RPMI7951 (cell line): ENCODE results near the gene HS3ST5. TPM values are rescaled to one million over a fixed set of nuclear protein-coding genes. Genes with fewer than 3 reads are reported as not detected.
"Not testable (repeated sequence)": the region's sequence is repeated elsewhere in the genome, so short reads cannot be mapped to it uniquely, and the experiment has no call there.

Experiments
- DNase-seq: peaks from one replicate; pipeline ENCODE4 v3.0.0-alpha.2; 2012; ENCODE audit warnings: low read depth
- total RNA-seq: library from RNA; depleted of rRNA; stranded (reverse); fragments of >200 nt; shearing (Covaris generic); gene quantifications from 2 replicates; pipeline ENCODE4 v1.2.3, GENCODE V29; 2014

Gene HS3ST5
- total RNA-seq, 1 experiment from 2014 or later: not detected

DNA sequence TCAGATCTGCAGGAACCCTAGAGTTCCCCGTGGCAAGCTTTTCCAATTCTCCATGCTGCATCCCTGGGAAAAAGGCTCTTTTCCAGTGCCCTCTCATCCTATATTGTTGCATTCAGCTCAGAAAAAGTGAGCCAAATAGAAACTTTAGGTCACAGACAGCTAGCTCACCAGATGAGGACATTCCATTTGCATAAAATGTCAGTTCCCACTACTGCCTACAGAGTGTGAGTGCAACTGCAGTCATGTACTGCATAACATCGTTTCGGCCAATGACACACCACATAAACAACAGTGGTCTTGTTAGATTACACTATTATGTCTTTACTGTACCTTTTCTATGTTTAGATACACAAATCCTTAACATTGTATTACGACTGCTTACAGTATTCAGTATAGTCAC, 8.6 kb downstream of the HS3ST5 start:
- no peak for DNase-seq

GRCh38 chr6:114327074-114327473, 15.7 kb downstream of the HS3ST5 start:
- DNase-seq: no peak

DNA sequence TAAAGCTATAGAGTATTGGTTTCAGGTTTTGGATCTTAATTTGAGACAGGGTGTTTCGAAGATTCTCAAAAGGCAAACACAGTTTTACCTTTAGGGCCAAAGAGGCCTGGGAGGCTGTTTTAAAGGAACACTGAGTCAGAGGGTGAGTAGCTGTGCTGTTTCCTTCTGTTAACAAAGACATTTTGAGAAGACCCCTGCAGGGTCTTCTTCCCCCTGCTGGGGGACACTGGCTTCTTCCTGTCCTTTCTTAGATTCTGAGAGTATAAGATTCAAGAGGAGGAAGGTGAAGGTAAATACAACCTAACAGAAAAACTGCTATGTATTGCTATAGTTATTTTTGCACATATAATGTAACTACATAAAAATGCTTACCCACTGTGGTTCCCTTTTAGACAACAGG, 19.0 kb downstream of the HS3ST5 start:
- no peak for DNase-seq

- no peak for DNase-seq
Measured at GRCh38 chr6:114319749-114320148, 23.1 kb downstream of the HS3ST5 start.

- no peak for DNase-seq
Measured at GRCh38 chr6:114315831-114316595, 26.8 kb downstream of the HS3ST5 start.

GRCh38 chr6:114313816-114314215, 29.0 kb downstream of the HS3ST5 start:
- not testable (repeated sequence) for DNase-seq

DNA sequence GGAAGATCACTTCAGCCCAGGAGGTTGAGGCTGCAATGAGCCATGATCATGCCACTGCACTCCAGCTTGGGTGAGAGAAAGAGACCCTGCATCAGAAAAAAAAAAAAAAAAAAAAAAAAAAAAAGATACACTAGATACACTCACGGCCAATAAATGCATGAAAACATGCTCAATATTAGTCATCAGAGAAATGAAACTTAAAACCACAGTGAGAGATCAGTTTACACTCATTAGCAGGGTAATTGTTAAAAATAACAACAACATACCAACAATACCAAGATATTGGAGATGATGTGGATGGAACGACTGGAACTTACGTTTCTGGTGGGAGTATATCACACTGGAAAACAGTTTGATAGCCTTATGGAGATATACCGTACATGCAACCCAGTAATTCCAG, 29.9 kb downstream of the HS3ST5 start:
- DNase-seq: no peak

DNA sequence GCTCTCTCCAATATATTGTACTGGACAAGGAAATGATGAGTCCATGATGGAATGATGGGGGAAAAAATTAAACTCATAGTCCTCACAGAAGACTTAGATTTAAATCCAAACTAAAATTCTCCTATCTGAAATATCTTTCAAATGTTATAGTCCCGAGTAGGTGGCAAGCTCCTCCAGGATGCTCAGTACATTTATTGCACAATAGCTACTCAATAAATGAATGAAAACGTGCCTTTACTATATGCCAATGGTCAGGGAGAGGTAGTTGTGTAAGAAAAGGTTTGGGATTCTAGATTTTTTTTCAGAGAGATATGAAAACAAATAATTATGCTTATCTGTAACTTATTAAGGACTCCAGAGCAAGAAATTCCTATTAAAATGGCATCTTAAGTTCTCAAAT, 32.8 kb downstream of the HS3ST5 start:
- no peak for DNase-seq

GRCh38 chr6:114304304-114304887, 38.4 kb downstream of the HS3ST5 start:
- DNase-seq: peak; percentile 9

DNA sequence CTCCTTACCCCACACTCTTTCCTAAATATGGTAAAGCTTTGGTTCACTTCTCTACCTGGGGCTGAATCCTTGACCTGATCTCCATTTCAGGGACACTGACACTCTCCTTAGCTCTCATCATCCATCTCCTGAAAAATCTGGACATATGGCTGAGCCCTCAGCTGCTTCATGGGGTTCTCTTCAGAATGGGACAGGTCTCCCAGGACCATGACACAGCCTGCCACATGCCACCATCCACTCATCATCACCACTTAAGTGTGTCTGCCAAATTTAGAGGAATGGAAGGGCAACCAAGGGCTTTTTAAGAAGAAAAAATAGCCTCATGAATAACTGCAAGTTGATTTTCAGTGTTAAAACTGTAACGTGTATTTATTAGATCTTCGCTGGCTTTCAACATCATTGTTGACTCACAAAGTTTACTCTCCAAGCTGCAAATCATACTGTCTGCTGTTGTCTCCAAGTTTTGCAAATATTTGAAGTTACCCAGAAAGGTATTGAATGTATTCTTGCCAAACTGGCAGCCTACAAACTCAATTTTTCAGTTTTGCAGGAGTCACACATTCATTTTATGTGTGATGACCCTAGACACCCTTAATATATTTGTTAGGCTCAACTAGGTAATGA, 41.1 kb downstream of the HS3ST5 start:
- no peak for DNase-seq

DNA sequence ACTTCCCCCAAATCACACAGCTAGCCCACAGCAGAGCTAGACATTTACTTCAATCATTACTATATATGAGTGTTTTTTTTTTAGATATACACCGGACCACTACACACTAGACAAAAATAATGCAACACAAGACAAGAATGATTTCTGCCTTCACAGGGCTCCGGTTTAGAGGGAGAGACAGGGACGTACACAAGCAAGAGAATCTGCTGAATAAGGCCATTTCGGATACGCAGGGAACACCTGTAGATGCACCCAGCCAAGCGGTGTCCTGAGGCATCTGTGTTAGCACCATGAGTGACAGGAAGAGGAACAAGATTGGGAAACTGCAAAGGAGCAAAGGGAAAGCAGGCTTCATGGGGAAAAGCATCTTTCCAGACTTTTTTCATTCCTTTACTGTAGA, 45.7 kb downstream of the HS3ST5 start:
- no peak for DNase-seq

GRCh38 chr6:114292431-114292830, 50.4 kb downstream of the HS3ST5 start:
- no peak for DNase-seq

GRCh38 chr6:114291428-114291827, 51.4 kb downstream of the HS3ST5 start:
- DNase-seq: no peak

DNA sequence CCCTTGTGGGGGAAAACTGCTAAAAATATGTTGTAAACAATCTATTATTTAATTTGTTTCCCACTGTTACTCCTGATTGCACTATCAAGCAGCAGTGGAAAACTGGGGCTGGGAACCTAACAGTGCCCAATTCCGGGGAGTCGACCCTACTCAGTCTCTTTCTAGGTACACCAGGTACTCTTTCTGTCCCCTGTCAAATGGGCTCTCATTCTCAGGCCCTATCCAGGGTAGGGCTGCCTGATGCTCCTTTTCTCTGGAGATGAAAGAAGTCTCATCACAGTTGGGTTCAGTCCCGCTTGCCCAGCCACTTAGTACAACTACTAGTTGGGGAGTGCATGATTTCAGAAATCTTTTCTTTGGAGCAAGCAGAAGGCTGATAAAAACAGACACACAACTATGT, 52.0 kb downstream of the HS3ST5 start:
- DNase-seq: no peak

- DNase-seq: no peak
Measured at GRCh38 chr6:114288701-114289495, 53.9 kb downstream of the HS3ST5 start.

DNA sequence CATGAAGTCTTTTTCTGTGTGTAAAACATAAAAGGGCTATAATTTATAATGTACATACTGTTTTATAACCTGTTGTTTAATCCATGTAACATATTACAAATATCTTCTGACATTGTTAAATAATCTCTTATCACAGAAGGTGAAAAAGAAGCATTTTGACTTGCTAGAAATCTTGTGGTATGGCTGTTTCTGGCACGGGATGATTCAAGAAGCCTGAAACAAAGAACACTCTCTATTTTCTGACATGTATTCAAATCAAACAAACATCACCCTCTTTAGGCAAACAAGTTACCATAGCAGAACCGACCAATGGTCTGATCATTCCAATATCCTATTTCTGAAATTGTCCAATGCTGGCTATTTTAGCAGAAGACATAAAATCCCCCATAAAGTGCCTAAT, 55.4 kb downstream of the HS3ST5 start:
- DNase-seq: no peak

DNA sequence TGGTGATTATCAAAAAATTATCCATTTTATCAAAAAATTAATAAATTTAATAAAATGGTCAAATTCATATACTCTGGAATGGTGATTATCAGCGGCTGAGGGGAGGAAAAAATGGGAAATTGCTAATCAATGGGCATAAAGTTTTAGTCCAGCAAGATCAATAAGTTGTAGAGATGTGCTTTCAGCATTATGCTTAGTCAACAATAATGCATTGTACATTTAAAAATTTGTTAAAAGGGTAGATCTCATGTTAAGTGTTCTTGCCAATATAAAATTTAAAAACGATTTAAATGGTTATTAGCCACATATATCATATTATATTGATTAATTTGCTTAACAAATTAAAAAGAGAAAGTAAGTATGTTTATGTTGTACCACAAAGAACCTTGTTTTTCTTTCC, 56.6 kb downstream of the HS3ST5 start:
- DNase-seq: no peak

- no peak for DNase-seq
Measured at GRCh38 chr6:114284281-114284680, 58.5 kb downstream of the HS3ST5 start.

GRCh38 chr6:114282292-114282691, 60.5 kb downstream of the HS3ST5 start:
- no peak for DNase-seq

DNA sequence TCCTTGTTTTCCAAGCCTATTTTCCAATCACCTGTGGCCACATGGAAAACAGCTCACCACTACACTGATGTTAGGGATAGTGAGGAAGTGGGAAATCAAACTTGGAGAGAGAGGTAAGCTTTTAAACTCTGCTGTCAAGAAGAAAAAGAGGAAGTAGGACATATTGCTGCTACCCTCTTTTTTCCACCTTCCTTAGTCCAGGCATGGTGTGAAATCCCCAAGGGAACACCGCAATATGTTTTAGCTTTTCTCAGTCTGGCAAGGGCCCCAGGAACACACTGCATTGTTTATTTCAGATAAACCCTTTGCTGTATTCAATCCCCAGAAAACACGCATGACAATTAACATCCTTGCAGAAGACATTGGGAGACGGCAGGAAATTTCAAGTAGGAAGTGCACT, 61.3 kb downstream of the HS3ST5 start:
- no peak for DNase-seq

GRCh38 chr6:114280239-114280982, 62.4 kb downstream of the HS3ST5 start:
- no peak for DNase-seq

GRCh38 chr6:114277220-114277619, 65.6 kb downstream of the HS3ST5 start:
- no peak for DNase-seq
